Naive thymus-derived CD8-positive, alpha-beta T cell (primary cell): ENCODE data around the gene ALG3. TPM values are rescaled to one million over a fixed set of nuclear protein-coding genes. Genes with fewer than 3 reads are reported as not detected.

ENCODE experiments used
- ATAC-seq, 2 donors: fragments of 150-1000 bp; cut with Tn5 transposase in 1 of 2; sonication (Bioruptor Pico), chemical (Tn5 transposase) in 1 of 2; 1 replicate in 1 of 2; 2 replicates in 1 of 2; pipeline ENCODE4 v1.10.0; 2021; ENCODE audit warnings: mild to moderate bottlenecking in 2 of 2, moderate library complexity in 2 of 2
- POLR2A ChIA-PET: fragments of 350-600 bp; sonication (Branson Sonifier 250); formaldehyde crosslinking; loops from one replicate; lab custom pipeline; 2021; ENCODE audit warnings: antibody characterized with exemption; lab: Charles Lee
- DNase-seq, 10 donors: peaks; one replicate each; pipeline versions ENCODE4 v3.0.0 to v3.0.0-alpha.2; 2020 to 2022
- H3K27ac Mint-ChIP-seq, 10 donors: one replicate each; pipeline ENCODE4 v1.8.0; 2020 to 2022; ENCODE audit warnings: mild to moderate bottlenecking in 10 of 10, mixed read lengths in 10 of 10, moderate library complexity in 4 of 10, inconsistent platforms in 1 of 10
- H3K27me3 Mint-ChIP-seq, 5 donors: one replicate each; pipeline ENCODE4 v1.8.0; 2021 to 2022; ENCODE audit warnings: mixed read lengths in 5 of 5
- H3K36me3 Mint-ChIP-seq, 3 donors: one replicate each; pipeline ENCODE4 v1.8.0; 2020 to 2022; ENCODE audit warnings: mixed read lengths in 3 of 3, mild to moderate bottlenecking in 2 of 3, inconsistent platforms in 1 of 3
- H3K4me1 Mint-ChIP-seq, 4 donors: one replicate each; pipeline ENCODE4 v1.8.0; 2021 to 2022; ENCODE audit warnings: mixed read lengths in 4 of 4
- H3K4me3 Mint-ChIP-seq, 10 donors: one replicate each; pipeline ENCODE4 v1.8.0; 2020 to 2022; ENCODE audit warnings: mild to moderate bottlenecking in 10 of 10, mixed read lengths in 10 of 10, moderate library complexity in 6 of 10, inconsistent platforms in 1 of 10
- H3K9me3 Mint-ChIP-seq, 9 donors: one replicate each; pipeline ENCODE4 v1.8.0; 2020 to 2022; ENCODE audit warnings: mixed read lengths in 9 of 9, mild to moderate bottlenecking in 3 of 9, inconsistent platforms in 1 of 9, moderate library complexity in 1 of 9
- polyA plus RNA-seq, 3 donors: library from polyadenylated mRNA; unstranded; fragments of 300-500 nt; fragmentation: Illumina TruSeq; gene quantifications; one replicate each; pipeline ENCODE4 v1.2.3, GENCODE V29; 2021
- total RNA-seq, 8 experiments: library from RNA in 2 of 8; stranded (reverse) in 2 of 8; gene quantifications; one replicate each; pipeline ENCODE4 v1.2.3 and lab custom pipeline; 2021 to 2026

ALG3 gene
- total and polyA plus RNA-seq, 5 experiments from 2014 or later: 37.7 to 68.6 (median 47.6) TPM

- H3K27me3 Mint-ChIP-seq: peaks cover 28 to 62% (median 37%) of the 10 kb centered on the region in 5 donors
- peak overlapping the region in 2 of 10 donors; percentile 57 to 78 for H3K27ac Mint-ChIP-seq
- DNase-seq: no peak
- ATAC-seq: no peak
- H3K4me3 Mint-ChIP-seq: peak overlapping the region; percentile 60 to 93 (median 84)
- POLR2A ChIA-PET: interaction anchor here (1.4 kb wide), 1 partner anchor 8 kb away, joined by 4 read pairs; no protein-coding TSS in a partner anchor
- peaks cover 8 to 15% (median 11%) of the 10 kb centered on the region in 4 donors for H3K4me1 Mint-ChIP-seq
- peaks cover 0 to 2% (median 0%) of the 10 kb centered on the region in 3 donors for H3K36me3 Mint-ChIP-seq
- H3K9me3 Mint-ChIP-seq: no peaks in the 10 kb centered on the region
Observed at GRCh38 chr3:184230603-184231528, 17.9 kb downstream of the ALG3 start.

GRCh38 chr3:184230081-184230602 is 18.6 kb downstream of the ALG3 start:
- ATAC-seq: no peak
- Mint-ChIP-seq H3K4me3 (peak overlapping the region in 4 of 10 donors; percentile 51 to 70 (median 64)), H3K27ac (no peak overlapping the region), H3K36me3 (peaks cover 0 to 2% (median 0%) of the 10 kb centered on the region in 3 donors), H3K9me3 (no peaks in the 10 kb centered on the region), H3K27me3 (peaks cover 28 to 69% (median 41%) of the 10 kb centered on the region in 5 donors), H3K4me1 (peaks cover 8 to 15% (median 11%) of the 10 kb centered on the region in 4 donors)
- DNase-seq: no peak
- POLR2A ChIA-PET: interaction anchor here (0.8 to 1.4 kb wide), 3 partner anchors 9 to 346 kb away, joined by 3 to 4 read pairs (median 3); partner anchors contain the start of genes EEF1AKMT4 and PARL

GRCh38 chr3:184229394-184230080 is 19.2 kb downstream of the ALG3 start, which contains the start of gene VWA5B2:
TSS of gene VWA5B2 (plus strand) at chr3:184229585. CDS start at chr3:184230529, 944 bp downstream.
- POLR2A ChIA-PET: interaction anchor here (0.8 to 1.4 kb wide), 4 partner anchors 10 to 594 kb away, joined by 3 to 4 read pairs (median 4); partner anchors contain the start of genes EEF1AKMT4, KLHL24 and PARL
- DNase-seq (peak; percentile 63 to 86 (median 75)), ATAC-seq (peak; percentile 96)
- Mint-ChIP-seq H3K9me3 (no peaks in the 10 kb centered on the region), H3K27ac (peak within 1 kb of the TSS in 1 of 10 donors; percentile 72), H3K4me3 (peak within 1 kb of the TSS; percentile 59 to 92 (median 74)), H3K36me3 (peaks cover 0 to 2% (median 0%) of the 10 kb centered on the region in 3 donors), H3K27me3 (peaks cover 28 to 74% (median 42%) of the 10 kb centered on the region in 5 donors), H3K4me1 (peaks cover 8 to 15% (median 11%) of the 10 kb centered on the region in 4 donors)

- H3K4me1 Mint-ChIP-seq: peaks cover 8 to 15% (median 11%) of the 10 kb centered on the region in 4 donors
- H3K27me3 Mint-ChIP-seq: peaks cover 31 to 72% (median 45%) of the 10 kb centered on the region in 5 donors
- POLR2A ChIA-PET: interaction anchor here (1.0 kb wide), 1 partner anchor 593 kb away, joined by 4 read pairs; the partner anchor contains the start of gene KLHL24
- peak overlapping the region in 1 of 10 donors; percentile 72 for H3K27ac Mint-ChIP-seq
- H3K9me3 Mint-ChIP-seq: no peaks in the 10 kb centered on the region
- no peak for DNase-seq
- H3K4me3 Mint-ChIP-seq: peak overlapping the region; percentile 59 to 92 (median 74)
- ATAC-seq: no peak
- H3K36me3 Mint-ChIP-seq: peaks cover 0 to 2% (median 0%) of the 10 kb centered on the region in 3 donors
Observed at GRCh38 chr3:184228376-184229137, 20.2 kb downstream of the ALG3 start.

GRCh38 chr3:184227481-184227935 is 21.3 kb downstream of the ALG3 start:
- Mint-ChIP-seq H3K4me1 (peaks cover 8 to 15% (median 11%) of the 10 kb centered on the region in 4 donors), H3K27ac (no peak overlapping the region), H3K36me3 (peaks cover 0 to 2% (median 0%) of the 10 kb centered on the region in 3 donors), H3K4me3 (no peak overlapping the region), H3K27me3 (peaks cover 28 to 62% (median 49%) of the 10 kb centered on the region in 5 donors), H3K9me3 (no peaks in the 10 kb centered on the region)
- peak in 9 of 10 donors; percentile 27 to 64 (median 54) for DNase-seq
- POLR2A ChIA-PET: no interaction called here
- ATAC-seq: peak; percentile 29 to 31

- Mint-ChIP-seq H3K36me3 (no peaks in the 10 kb centered on the region), H3K4me1 (peaks cover 0 to 6% (median 4%) of the 10 kb centered on the region in 4 donors), H3K4me3 (no peak overlapping the region), H3K27me3 (peaks cover 13 to 49% (median 39%) of the 10 kb centered on the region in 5 donors), H3K9me3 (no peaks in the 10 kb centered on the region), H3K27ac (peak overlapping the region in 1 of 10 donors; percentile 40)
- ATAC-seq (no peak), DNase-seq (no peak)
- POLR2A ChIA-PET: no interaction called here
Observed at GRCh38 chr3:184223946-184224345, 24.8 kb downstream of the ALG3 start.

GRCh38 chr3:184222521-184222920 is 26.2 kb downstream of the ALG3 start:
- POLR2A ChIA-PET: no interaction called here
- peaks cover 11 to 41% (median 32%) of the 10 kb centered on the region in 5 donors for H3K27me3 Mint-ChIP-seq
- no peak for ATAC-seq
- no peak overlapping the region for H3K27ac Mint-ChIP-seq
- DNase-seq: no peak
- H3K9me3 Mint-ChIP-seq: no peaks in the 10 kb centered on the region
- no peaks in the 10 kb centered on the region for H3K36me3 Mint-ChIP-seq
- peaks cover 0 to 2% (median 0%) of the 10 kb centered on the region in 4 donors for H3K4me1 Mint-ChIP-seq
- no peak overlapping the region for H3K4me3 Mint-ChIP-seq

- Mint-ChIP-seq H3K4me1 (no peaks in the 10 kb centered on the region), H3K4me3 (no peak overlapping the region), H3K9me3 (no peaks in the 10 kb centered on the region), H3K36me3 (no peaks in the 10 kb centered on the region), H3K27me3 (peaks cover 2 to 24% (median 13%) of the 10 kb centered on the region in 5 donors), H3K27ac (no peak overlapping the region)
- POLR2A ChIA-PET: no interaction called here
- no peak for DNase-seq
- no peak for ATAC-seq
Observed at GRCh38 chr3:184218814-184219213, 29.9 kb downstream of the ALG3 start.

GRCh38 chr3:184211718-184212117 is 37.0 kb downstream of the ALG3 start:
- H3K9me3 Mint-ChIP-seq: no peaks in the 10 kb centered on the region
- no peaks in the 10 kb centered on the region for H3K4me1 Mint-ChIP-seq
- H3K27me3 Mint-ChIP-seq: peaks cover 6 to 17% (median 8%) of the 10 kb centered on the region in 5 donors
- ATAC-seq (no peak), DNase-seq (no peak)
- H3K27ac Mint-ChIP-seq: no peak overlapping the region
- POLR2A ChIA-PET: no interaction called here
- H3K36me3 Mint-ChIP-seq: no peaks in the 10 kb centered on the region
- no peak overlapping the region for H3K4me3 Mint-ChIP-seq

GRCh38 chr3:184211297-184211696 is 37.5 kb downstream of the ALG3 start:
- H3K27me3 Mint-ChIP-seq: peaks cover 10 to 21% (median 12%) of the 10 kb centered on the region in 5 donors
- DNase-seq (no peak), ATAC-seq (no peak)
- H3K9me3 Mint-ChIP-seq: no peaks in the 10 kb centered on the region
- no peak overlapping the region for H3K4me3 Mint-ChIP-seq
- H3K36me3 Mint-ChIP-seq: no peaks in the 10 kb centered on the region
- no peak overlapping the region for H3K27ac Mint-ChIP-seq
- POLR2A ChIA-PET: no interaction called here
- H3K4me1 Mint-ChIP-seq: no peaks in the 10 kb centered on the region

GRCh38 chr3:184209146-184209923 is 39.4 kb downstream of the ALG3 start:
- POLR2A ChIA-PET: no interaction called here
- Mint-ChIP-seq H3K36me3 (no peaks in the 10 kb centered on the region), H3K4me1 (no peaks in the 10 kb centered on the region), H3K27me3 (peaks cover 12 to 24% (median 14%) of the 10 kb centered on the region in 5 donors), H3K9me3 (no peaks in the 10 kb centered on the region), H3K27ac (no peak overlapping the region), H3K4me3 (no peak overlapping the region)
- no peak for DNase-seq
- no peak for ATAC-seq
